GOT3 (cell line): ENCODE data around the gene SVOPL.

Experiments used
- DNase-seq: peaks from one replicate; lab custom pipeline; 2025; ENCODE audit warnings: mixed read lengths; lab: John Stamatoyannopoulos, UW

The SVOPL gene

DNA sequence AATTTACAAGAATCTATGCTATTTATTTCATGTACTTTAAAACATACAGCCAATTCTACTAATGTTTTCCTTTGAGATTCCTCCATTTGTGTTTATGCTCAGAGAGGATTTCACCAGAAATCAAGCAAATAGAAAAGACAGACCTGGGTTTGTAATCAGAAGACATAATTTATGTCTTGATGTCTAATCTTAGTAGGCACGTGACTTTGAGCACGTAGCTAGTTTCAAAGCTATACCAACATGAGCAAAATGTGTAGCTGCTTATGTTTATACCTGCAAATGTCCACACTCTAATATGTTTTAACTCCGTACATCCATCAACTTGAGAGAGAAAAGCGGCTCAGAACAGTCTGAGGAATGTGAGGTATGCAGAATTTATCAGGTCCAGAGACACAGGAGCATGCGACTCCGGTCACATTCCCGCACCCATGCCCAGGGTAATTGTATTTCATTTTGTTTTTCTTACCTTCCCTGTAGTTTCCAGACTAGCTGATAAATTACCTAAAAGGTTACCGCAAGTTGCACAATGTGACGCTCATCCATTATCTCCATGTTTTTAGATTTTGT is 40.0 kb downstream of the SVOPL start:
- DNase-seq: no peak

GRCh38 chr7:138658889-138659288 is 42.3 kb downstream of the SVOPL start:
- no peak for DNase-seq

GRCh38 chr7:138657854-138658386 is 43.2 kb downstream of the SVOPL start:
- DNase-seq: no peak

- no peak for DNase-seq
These were observed 44.2 kb downstream of the SVOPL start for GRCh38 chr7:138656952-138657351.

- no peak for DNase-seq
These were observed 46.5 kb downstream of the SVOPL start for GRCh38 chr7:138654616-138655015.

DNA sequence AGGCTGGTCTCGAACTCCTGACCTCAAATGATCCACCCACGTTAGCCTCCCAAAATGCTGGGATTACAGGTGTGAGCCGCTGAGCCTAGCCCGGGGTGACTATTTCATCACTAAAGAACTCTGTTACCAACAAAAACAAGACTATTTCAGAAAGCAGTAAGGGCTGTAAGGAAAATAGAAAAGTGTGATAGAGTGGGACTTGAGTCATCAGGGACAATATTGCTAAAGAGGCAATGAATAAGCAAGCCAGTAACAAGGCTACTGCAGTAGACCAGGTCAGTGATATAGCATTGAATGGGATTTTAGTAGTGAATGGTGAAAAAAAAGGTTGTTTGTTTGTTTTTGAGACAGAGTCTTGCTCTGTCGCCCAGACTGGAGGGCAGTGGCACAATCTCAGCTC is 51.7 kb downstream of the SVOPL start:
- DNase-seq: no peak

- DNase-seq: no peak
These were observed 55.9 kb downstream of the SVOPL start for GRCh38 chr7:138645284-138645683.

DNA sequence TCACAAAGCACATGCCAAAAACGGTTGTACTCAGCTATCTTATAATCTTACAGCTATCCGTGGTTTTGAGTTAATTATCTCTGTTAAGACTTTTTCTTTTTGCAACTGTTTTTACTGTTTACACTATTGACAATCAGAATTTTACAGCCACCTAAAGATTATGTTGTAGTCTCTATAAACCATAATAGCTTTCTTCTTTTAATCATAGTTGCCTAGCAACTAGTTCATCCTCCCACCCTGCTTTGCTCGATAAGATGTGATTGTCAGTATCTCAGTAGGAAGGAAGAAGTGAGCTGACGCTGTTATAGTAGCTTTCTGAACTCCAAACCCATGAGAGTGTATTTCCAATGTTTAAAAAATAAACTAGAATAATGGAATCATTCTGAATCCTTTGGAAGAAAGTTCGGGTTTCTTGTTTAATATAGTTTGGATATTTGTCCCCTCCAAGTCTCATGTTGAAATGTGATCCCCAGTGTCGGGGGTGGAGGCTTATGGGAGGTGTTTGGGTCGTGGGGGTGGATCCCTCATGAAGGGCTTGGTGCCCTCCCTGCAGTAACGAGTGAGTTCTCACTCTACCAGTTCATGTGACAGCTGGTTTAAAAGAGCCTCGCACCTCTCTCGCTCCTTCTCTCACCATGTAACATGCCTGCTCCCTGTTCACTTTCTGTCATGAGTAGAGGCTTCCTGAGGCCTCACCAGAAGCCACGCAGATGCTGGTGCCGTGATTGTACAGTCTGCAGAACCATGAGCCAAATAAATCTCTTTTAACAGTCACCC is 68.1 kb downstream of the SVOPL start:
- no peak for DNase-seq

DNA sequence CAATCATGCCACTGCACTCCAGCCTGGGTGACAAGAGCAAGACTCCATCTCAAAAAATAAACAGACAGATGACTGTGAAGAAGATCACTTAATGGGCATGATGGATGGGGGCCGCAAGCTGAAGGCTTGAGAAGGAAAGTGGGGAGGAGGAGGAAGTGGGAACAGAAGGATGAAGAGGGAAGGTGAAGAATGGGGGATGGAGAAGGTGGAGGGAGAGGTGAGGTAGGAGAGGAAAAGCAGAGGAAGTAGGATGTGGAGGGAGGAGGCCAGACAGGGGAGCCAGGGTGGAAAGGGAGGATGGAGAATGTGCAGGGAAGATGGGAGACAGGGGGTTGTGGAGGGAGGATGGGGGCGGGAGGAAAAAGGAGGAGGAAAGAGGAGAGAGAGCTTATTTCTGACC is 68.8 kb downstream of the SVOPL start:
- no peak for DNase-seq

DNA sequence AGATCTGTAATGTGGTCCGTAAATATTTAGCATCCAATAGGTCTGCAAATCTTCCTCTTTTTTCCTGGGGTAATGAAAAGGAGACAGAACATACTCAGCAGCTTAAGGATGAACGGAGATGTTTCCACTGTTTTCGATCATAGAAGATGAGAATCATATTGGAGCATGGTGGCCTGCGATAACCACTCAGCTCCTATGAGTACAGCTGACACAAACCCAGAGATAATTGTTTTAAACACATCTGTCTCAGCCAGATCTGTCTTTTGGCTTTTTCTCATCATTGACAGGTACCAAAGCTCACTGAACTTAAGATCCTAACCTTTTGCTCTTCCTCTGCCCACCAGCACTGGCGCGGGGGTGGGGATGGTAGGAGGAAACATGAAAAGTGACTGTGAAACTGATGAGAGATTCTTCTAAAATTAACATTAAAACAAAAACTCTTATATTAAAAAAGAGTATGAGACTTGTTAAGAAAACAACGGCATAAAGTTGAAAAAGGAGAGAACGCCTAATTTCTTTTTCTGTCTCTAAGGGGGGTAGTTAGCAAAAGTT is 71.0 kb downstream of the SVOPL start:
- no peak for DNase-seq

DNA sequence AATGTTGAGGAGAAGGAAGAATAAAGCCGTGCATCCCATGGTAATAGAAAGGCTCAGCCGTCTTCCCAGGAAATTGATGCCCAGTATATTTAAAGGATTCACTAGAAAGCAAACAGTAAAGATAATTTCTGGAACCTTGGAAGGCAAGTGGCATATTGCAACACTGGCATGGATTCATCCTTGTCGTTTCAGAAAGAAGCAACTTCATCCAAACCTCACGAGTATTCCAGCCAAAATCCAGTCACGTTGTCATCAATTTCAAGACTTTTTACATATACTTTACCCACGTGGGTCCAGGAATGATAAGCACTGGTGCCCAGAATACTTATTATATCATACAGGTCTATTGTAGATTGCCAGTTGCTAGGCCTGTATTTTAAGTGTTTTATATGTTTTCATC is 73.8 kb downstream of the SVOPL start:
- no peak for DNase-seq

DNA sequence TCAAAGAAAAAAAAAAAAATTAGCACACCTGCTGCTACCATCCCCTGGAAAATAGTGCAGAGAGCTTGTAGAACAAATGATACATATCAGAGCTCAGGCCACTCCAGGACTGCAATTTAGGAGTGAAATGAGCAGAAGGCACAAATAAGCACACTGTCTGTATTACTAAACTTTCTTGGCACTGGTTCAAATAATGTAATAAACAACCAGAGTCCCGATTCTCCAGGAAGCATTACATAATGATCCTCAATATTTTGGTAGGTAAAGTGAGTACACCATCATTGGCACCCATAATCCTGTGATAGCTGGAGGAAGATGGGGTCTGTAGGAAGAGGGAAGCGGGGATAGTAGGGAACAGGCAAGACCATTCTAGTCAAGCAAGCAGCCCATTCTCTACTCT is 74.3 kb downstream of the SVOPL start:
- no peak for DNase-seq

DNA sequence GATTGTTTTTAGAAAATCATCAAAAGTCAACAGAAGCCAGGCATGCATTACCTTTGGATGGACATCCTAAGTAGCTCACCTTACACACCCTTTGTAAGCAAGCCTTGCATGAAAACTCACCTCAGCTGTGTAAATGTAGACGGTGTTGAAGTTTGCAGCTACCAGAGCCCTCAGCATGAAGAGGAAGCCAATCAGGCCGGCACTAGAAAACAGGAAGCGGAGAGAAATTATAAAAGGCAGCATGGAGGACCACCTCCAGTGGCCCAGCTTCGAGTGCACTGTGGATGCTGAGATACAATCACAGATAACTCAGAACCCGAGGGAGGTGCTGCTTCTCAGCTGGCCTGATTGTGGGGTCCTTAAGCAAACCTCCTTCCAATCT is 75.3 kb downstream of the SVOPL start:
- DNase-seq: no peak

DNA sequence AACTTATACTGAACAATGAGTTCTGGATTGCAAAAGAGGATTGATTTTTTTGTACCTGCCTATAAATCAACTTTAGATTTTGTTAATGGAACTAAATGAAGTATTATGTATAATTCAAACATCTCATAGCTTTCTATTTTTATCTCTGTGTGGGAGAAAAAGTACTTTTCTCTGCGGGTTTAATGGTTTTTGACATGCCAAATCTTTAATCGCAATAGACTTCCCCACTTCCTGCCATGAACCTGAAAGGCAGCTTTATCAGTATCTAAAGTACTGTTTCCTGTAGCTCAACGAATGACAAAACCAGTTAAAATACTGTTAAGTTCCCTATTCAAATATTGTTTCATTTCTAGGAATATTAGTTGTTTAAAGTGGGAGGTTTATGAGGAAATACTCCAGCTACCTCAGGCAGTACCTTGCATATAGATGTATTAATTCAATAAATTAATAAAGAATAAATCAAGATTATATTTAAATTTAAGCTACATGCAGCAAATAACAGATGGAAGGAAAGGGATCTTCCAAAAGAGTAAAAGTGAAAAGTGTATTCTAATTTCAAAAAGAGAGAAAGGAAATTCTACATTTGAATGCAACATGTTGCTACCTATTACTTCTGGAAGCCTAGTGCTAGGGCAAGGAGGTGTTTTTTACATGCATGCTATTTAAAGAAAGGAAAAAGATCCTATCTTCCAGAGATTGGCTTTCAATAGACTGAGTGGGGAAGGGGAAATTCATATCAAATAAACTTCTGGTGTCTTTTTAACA is 75.9 kb downstream of the SVOPL start:
- DNase-seq: no peak

DNA sequence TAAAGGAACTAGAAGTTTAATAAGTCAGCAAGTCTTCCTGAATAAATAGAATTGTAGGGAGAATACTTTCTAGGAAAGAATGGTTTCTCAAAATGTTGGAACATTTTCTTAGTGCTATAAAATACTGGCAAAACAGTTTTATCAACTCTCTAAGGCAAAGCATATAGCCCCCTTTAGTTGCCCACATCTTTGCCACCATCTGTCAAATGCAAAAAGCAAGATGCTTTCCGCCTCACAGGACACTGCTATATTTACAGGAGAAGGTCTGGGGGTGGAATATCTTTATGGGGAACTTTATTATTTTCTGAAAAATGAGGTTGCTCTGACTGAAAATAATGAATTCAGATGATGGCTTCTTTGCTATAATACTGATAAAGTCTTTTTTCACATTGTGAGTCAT is 78.3 kb downstream of the SVOPL start:
- DNase-seq: no peak

- no peak for DNase-seq
These were observed 82.2 kb downstream of the SVOPL start for GRCh38 chr7:138618933-138619332.

DNA sequence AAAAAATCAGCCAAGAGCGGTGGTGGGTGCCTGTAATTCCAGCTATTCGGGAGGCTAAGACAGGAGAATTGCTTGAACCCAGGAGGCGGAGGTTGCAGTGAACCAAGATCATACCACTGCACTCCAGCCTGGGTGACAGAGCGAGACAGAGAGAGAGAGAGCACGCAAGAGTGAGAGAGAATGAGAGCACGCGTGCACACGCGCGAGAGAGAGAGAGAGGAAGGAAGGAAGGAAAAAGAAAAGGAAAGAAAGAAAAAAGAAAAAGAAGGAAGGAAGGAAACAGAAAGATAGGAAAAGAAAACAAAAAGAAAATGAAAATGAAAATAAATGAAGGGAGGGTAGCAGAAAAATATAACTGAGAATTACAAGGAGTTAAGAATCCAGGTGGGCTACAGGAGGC is 82.7 kb downstream of the SVOPL start:
- no peak for DNase-seq

- DNase-seq: no peak
These were observed 85.1 kb downstream of the SVOPL start for GRCh38 chr7:138616085-138616484.

DNA sequence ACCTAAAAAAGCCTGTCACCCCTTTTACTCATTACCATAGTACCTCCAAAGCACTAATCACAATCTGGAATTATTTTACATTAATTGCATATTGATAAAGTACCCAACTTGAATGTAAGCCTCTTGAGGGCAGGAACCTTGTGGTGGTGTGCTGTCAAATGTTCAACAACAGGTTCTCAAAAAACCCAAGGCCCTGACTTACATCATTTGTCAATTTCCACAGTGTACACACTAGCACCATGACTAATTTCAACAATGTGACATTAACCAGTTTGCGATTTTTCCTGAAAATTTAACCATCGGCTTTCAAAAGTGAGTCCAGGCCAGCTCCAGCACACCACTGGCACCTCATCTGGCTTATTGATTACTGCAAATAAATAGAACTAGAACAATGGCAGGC is 87.5 kb downstream of the SVOPL start:
- no peak for DNase-seq

DNA sequence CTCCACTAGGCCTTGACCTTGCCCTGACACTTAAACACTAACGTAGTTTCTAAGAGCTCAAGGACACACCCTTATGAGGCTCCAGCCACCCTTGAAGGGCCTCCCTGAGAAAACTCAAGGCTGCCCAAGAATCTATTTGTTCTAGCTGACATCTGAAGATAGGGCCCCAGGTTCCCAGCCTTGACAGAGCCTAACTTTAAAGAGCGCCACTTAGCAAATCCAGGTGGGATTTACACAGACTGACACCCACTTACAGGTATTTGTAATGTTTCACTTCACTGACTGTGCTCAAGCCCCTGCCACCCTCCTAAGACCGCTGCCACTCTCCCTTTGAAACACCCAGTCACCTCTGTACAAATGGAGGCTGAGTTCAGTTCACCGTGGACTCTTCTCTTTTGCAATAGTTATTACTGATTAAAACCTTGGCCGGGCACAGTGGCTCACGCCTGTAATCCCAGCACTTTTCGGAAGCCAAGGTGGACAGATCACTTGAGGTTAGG is 90.4 kb downstream of the SVOPL start:
- DNase-seq: no peak

DNA sequence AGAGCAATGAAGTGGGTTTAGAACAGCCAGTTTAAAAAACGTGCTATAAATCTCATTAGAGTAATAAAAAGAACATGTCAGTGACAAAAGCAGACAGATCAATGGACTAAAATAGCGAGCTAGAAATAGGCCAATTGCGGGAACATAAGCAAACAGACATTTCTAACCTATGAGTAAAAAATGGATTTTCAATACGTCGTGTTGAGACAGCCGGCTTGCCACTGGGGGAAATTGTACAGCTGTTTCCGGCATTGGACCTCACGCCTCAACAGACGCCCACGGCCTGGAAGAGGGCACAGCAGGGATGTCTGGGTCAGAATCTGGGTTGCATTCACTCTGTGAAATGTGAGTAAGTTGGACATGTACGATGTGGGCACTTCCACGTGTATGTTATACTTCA is 92.9 kb downstream of the SVOPL start:
- no peak for DNase-seq
